SK-N-SH treated with all-trans-retinoic acid at 6 μM for 48 hours (cell line): Measurements from ENCODE around the gene UBXN1.

Source experiments
- ATAC-seq: fragments of 200-7000 bp; cut with Tn5 transposase; 3 replicates; pipeline ENCODE4 v1.9.1; 2020; ENCODE audit warnings: mild to moderate bottlenecking, moderate library complexity
- ARNTL ChIP-seq: fragments of 450-650 bp; formaldehyde crosslinking; IDR thresholded peaks from 2 replicates; pipeline ENCODE4 v1.5.0; 2020; ENCODE audit warnings: low read depth, mild to moderate bottlenecking, moderate library complexity, borderline replicate concordance
- BACH2 ChIP-seq: fragments of 250-450 bp; sonication (Bioruptor Pico); IDR thresholded peaks from 2 replicates; pipeline ENCODE4 v1.9.0; 2021; ENCODE audit warnings: mild to moderate bottlenecking, borderline replicate concordance
- CREB5 ChIP-seq: fragments of 250-450 bp; sonication (Bioruptor Pico); IDR thresholded peaks from 2 replicates; pipeline ENCODE4 v1.5.1; 2020; ENCODE audit warnings: low read depth, mild to moderate bottlenecking, moderate library complexity
- CSDC2 ChIP-seq: fragments of 250-450 bp; sonication (Bioruptor Pico); IDR thresholded peaks from 2 replicates; pipeline ENCODE4 v1.5.0; 2020; ENCODE audit warnings: mild to moderate bottlenecking, moderate library complexity
- ESRRG ChIP-seq: fragments of 250-450 bp; sonication (Bioruptor Pico); IDR thresholded peaks from 2 replicates; pipeline ENCODE4 v1.6.1; 2021; ENCODE audit warnings: mild to moderate bottlenecking
- GLIS3 ChIP-seq: fragments of 250-450 bp; sonication (Bioruptor Pico); IDR thresholded peaks from 2 replicates; pipeline ENCODE4 v1.5.0; 2020; ENCODE audit warnings: mild to moderate bottlenecking, moderate library complexity
- ISL1 ChIP-seq: fragments of 250-450 bp; sonication (Bioruptor Pico); IDR thresholded peaks from 2 replicates; pipeline ENCODE4 v2.1.2; 2022; ENCODE audit warnings: mild to moderate bottlenecking, moderate library complexity
- OSR1 ChIP-seq: fragments of 250-450 bp; sonication (Bioruptor Pico); IDR thresholded peaks from 2 replicates; pipeline ENCODE4 v1.8.0; 2022; ENCODE audit warnings: moderate library complexity, mild to moderate bottlenecking, inconsistent platforms
- PPARA ChIP-seq: fragments of 250-450 bp; sonication (Bioruptor Pico); IDR thresholded peaks from 2 replicates; pipeline ENCODE4 v1.5.0; 2020; ENCODE audit warnings: mild to moderate bottlenecking, borderline replicate concordance
- RARB ChIP-seq: fragments of 250-450 bp; sonication (Bioruptor Pico); IDR thresholded peaks from 2 replicates; pipeline ENCODE4 v1.8.0; 2021; ENCODE audit warnings: mild to moderate bottlenecking, moderate library complexity
- SNAI2 ChIP-seq: fragments of 250-450 bp; sonication (Bioruptor Pico); IDR thresholded peaks from 2 replicates; pipeline ENCODE4 v1.5.0; 2020; ENCODE audit warnings: mild to moderate bottlenecking, moderate library complexity
- TCF4 ChIP-seq: fragments of 250-450 bp; sonication (Bioruptor Pico); IDR thresholded peaks from 2 replicates; pipeline ENCODE4 v1.8.0; 2021; ENCODE audit warnings: mild to moderate bottlenecking, moderate library complexity, borderline replicate concordance
- TSHZ2 ChIP-seq: fragments of 250-450 bp; sonication (Bioruptor Pico); IDR thresholded peaks from 2 replicates; pipeline ENCODE4 v1.5.0; 2020; ENCODE audit warnings: mild to moderate bottlenecking, moderate library complexity
- ZFP3 ChIP-seq: fragments of 250-450 bp; sonication (Bioruptor Pico); IDR thresholded peaks from 2 replicates; pipeline ENCODE4 v1.5.0; 2020; ENCODE audit warnings: mild to moderate bottlenecking, moderate library complexity
- ZNF565 ChIP-seq: fragments of 450-650 bp; formaldehyde crosslinking; conservative IDR thresholded peaks from 2 replicates; pipeline ENCODE4 v1.5.0; 2020; ENCODE audit warnings: low read depth, mild to moderate bottlenecking, moderate library complexity
- TF ChIP-seq, protein P1 (sequence below): fragments of 250-450 bp; sonication (Bioruptor Pico); IDR thresholded peaks from 2 replicates; pipeline ENCODE4 v1.8.0; 2020; ENCODE audit warnings: mild to moderate bottlenecking, moderate library complexity, borderline replicate concordance
- TF ChIP-seq, protein P2 (sequence below): fragments of 250-450 bp; sonication (Bioruptor Pico); IDR thresholded peaks from 2 replicates; pipeline ENCODE4 v1.5.1; 2021; ENCODE audit warnings: mild to moderate bottlenecking, moderate library complexity

The UBXN1 gene

GRCh38 chr11:62644220-62644619 is 34.7 kb downstream of the UBXN1 start:
- ATAC-seq, result no peak
- TF ChIP-seq, protein P1, sequence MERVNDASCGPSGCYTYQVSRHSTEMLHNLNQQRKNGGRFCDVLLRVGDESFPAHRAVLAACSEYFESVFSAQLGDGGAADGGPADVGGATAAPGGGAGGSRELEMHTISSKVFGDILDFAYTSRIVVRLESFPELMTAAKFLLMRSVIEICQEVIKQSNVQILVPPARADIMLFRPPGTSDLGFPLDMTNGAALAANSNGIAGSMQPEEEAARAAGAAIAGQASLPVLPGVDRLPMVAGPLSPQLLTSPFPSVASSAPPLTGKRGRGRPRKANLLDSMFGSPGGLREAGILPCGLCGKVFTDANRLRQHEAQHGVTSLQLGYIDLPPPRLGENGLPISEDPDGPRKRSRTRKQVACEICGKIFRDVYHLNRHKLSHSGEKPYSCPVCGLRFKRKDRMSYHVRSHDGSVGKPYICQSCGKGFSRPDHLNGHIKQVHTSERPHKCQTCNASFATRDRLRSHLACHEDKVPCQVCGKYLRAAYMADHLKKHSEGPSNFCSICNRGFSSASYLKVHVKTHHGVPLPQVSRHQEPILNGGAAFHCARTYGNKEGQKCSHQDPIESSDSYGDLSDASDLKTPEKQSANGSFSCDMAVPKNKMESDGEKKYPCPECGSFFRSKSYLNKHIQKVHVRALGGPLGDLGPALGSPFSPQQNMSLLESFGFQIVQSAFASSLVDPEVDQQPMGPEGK (CRISPR knock-in tag), result no peak
- no peak for TF ChIP-seq RARB
- no peak for TF ChIP-seq GLIS3
- no peak for TF ChIP-seq ZNF565 (CRISPR knock-in tag)
- no peak for TF ChIP-seq OSR1
- no peak for TF ChIP-seq BACH2 (CRISPR knock-in tag)
- TF ChIP-seq ISL1 (CRISPR knock-in tag), result no peak
- TF ChIP-seq, protein P2, sequence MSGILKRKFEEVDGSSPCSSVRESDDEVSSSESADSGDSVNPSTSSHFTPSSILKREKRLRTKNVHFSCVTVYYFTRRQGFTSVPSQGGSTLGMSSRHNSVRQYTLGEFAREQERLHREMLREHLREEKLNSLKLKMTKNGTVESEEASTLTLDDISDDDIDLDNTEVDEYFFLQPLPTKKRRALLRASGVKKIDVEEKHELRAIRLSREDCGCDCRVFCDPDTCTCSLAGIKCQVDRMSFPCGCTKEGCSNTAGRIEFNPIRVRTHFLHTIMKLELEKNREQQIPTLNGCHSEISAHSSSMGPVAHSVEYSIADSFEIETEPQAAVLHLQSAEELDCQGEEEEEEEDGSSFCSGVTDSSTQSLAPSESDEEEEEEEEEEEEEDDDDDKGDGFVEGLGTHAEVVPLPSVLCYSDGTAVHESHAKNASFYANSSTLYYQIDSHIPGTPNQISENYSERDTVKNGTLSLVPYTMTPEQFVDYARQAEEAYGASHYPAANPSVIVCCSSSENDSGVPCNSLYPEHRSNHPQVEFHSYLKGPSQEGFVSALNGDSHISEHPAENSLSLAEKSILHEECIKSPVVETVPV (CRISPR knock-in tag), result no peak

GRCh38 chr11:62632492-62632891 is 46.4 kb downstream of the UBXN1 start:
- TF ChIP-seq TSHZ2 (CRISPR knock-in tag) (no peak), BACH2 (CRISPR knock-in tag) (no peak), CSDC2 (CRISPR knock-in tag) (no peak), CREB5 (CRISPR knock-in tag) (no peak), ZFP3 (CRISPR knock-in tag) (no peak), GLIS3 (no peak), ESRRG (CRISPR knock-in tag) (no peak), ARNTL (no peak), SNAI2 (CRISPR knock-in tag) (no peak), OSR1 (no peak)
- TF ChIP-seq, protein P1 (CRISPR knock-in tag), result no peak
- TF ChIP-seq, protein P2 (CRISPR knock-in tag), result no peak
- ATAC-seq, result no peak

DNA sequence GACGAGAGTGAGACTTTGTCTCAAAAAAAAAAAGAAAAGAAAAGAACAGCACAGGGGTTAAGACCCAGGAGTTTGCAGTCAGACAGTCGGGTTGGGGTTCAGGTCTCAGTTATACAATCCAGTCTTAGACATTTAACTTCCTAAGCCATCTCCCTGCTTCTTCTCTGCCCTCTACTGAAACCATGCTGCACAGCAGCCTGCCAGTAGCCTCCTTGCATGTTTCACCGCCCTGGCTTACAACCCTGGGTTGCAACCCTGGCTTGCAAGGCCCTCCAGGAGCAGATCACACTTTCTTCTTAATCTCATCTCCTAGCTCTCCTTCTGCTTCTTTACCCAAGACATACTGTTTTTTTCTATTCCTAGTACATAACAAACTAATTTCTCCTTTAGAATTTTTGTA is 51.2 kb downstream of the UBXN1 start:
- no peak for TF ChIP-seq ARNTL
- no peak for TF ChIP-seq ZNF565 (CRISPR knock-in tag)
- no peak for TF ChIP-seq OSR1
- no peak for TF ChIP-seq BACH2 (CRISPR knock-in tag)
- no peak for TF ChIP-seq ZFP3 (CRISPR knock-in tag)
- no peak for TF ChIP-seq TCF4
- TF ChIP-seq PPARA (CRISPR knock-in tag), result no peak
- no peak for TF ChIP-seq SNAI2 (CRISPR knock-in tag)
- TF ChIP-seq, all 23 proteins: peak for 0
- ATAC-seq, result peak; percentile 46
